Measurements from ENCODE around the gene WDR62. TPM values are rescaled to one million over a fixed set of nuclear protein-coding genes. Genes with fewer than 3 reads are reported as not detected.

WDR62 gene
- polyA plus RNA-seq, 3 donors from 2014 or later = 0.12 to 0.77 TPM; not detected in 1

GRCh38 chr19:36073121-36073876 is 18.6 kb downstream of the WDR62 start:
- Mint-ChIP-seq H3K27me3 (ENCODE audit: low read depth in 3 of 3) (peaks cover 0 to 6% (median 2%) of the 10 kb centered on the region in 3 donors), H3K4me1 (no peaks in the 10 kb centered on the region), H3K27ac (peak overlapping the region in 1 of 6 donors; percentile 65), H3K4me3 (no peak overlapping the region), H3K36me3 (peaks cover 0 to 3% (median 0%) of the 10 kb centered on the region in 3 donors), H3K9me3 (no peaks in the 10 kb centered on the region)
- DNase-seq = no peak

- H3K36me3 Mint-ChIP-seq = peaks cover 0 to 3% (median 0%) of the 10 kb centered on the region in 3 donors
- H3K27ac Mint-ChIP-seq = peak overlapping the region in 2 of 6 donors; percentile 61 to 69
- H3K4me3 Mint-ChIP-seq = no peak overlapping the region
- no peaks in the 10 kb centered on the region for H3K4me1 Mint-ChIP-seq
- no peaks in the 10 kb centered on the region for H3K9me3 Mint-ChIP-seq
- H3K27me3 Mint-ChIP-seq (ENCODE audit: low read depth in 3 of 3) = peaks cover 0 to 4% (median 2%) of the 10 kb centered on the region in 3 donors
- DNase-seq = no peak
Observed at GRCh38 chr19:36079389-36079945, 24.8 kb downstream of the WDR62 start.

- H3K9me3 Mint-ChIP-seq = no peaks in the 10 kb centered on the region
- no peak for DNase-seq
- peaks cover 0 to 3% (median 0%) of the 10 kb centered on the region in 3 donors for H3K36me3 Mint-ChIP-seq
- H3K4me1 Mint-ChIP-seq = no peaks in the 10 kb centered on the region
- no peak overlapping the region for H3K27ac Mint-ChIP-seq
- no peak overlapping the region for H3K4me3 Mint-ChIP-seq
- peaks cover 0 to 4% (median 2%) of the 10 kb centered on the region in 3 donors for H3K27me3 Mint-ChIP-seq (ENCODE audit: low read depth in 3 of 3)
Observed at GRCh38 chr19:36081385-36081784, 26.7 kb downstream of the WDR62 start.

GRCh38 chr19:36081894-36082293 is 27.2 kb downstream of the WDR62 start:
- Mint-ChIP-seq H3K4me1 (no peaks in the 10 kb centered on the region), H3K27me3 (ENCODE audit: low read depth in 3 of 3) (peaks cover 0 to 4% (median 2%) of the 10 kb centered on the region in 3 donors), H3K27ac (no peak overlapping the region), H3K36me3 (peaks cover 0 to 3% (median 0%) of the 10 kb centered on the region in 3 donors), H3K9me3 (no peaks in the 10 kb centered on the region), H3K4me3 (no peak overlapping the region)
- DNase-seq = no peak

GRCh38 chr19:36082916-36083315 is 28.2 kb downstream of the WDR62 start:
- no peak for DNase-seq
- Mint-ChIP-seq H3K9me3 (no peaks in the 10 kb centered on the region), H3K27me3 (ENCODE audit: low read depth in 3 of 3) (peaks cover 0 to 4% (median 2%) of the 10 kb centered on the region in 3 donors), H3K36me3 (peaks cover 0 to 3% (median 0%) of the 10 kb centered on the region in 3 donors), H3K27ac (no peak overlapping the region), H3K4me1 (no peaks in the 10 kb centered on the region), H3K4me3 (no peak overlapping the region)

- no peaks in the 10 kb centered on the region for H3K9me3 Mint-ChIP-seq
- peaks cover 0 to 4% (median 0%) of the 10 kb centered on the region in 3 donors for H3K27me3 Mint-ChIP-seq (ENCODE audit: low read depth in 3 of 3)
- peaks cover 0 to 3% (median 3%) of the 10 kb centered on the region in 3 donors for H3K36me3 Mint-ChIP-seq
- H3K4me3 Mint-ChIP-seq = no peak overlapping the region
- no peak for DNase-seq
- no peaks in the 10 kb centered on the region for H3K4me1 Mint-ChIP-seq
- no peak overlapping the region for H3K27ac Mint-ChIP-seq
Observed at GRCh38 chr19:36084231-36085009, 29.7 kb downstream of the WDR62 start.

- no peak for DNase-seq
- no peak overlapping the region for H3K4me3 Mint-ChIP-seq
- no peaks in the 10 kb centered on the region for H3K9me3 Mint-ChIP-seq
- no peaks in the 10 kb centered on the region for H3K4me1 Mint-ChIP-seq
- H3K27me3 Mint-ChIP-seq (ENCODE audit: low read depth in 3 of 3) = no peaks in the 10 kb centered on the region
- H3K36me3 Mint-ChIP-seq = peaks cover 0 to 9% (median 3%) of the 10 kb centered on the region in 3 donors
- no peak overlapping the region for H3K27ac Mint-ChIP-seq
Observed at GRCh38 chr19:36086326-36086725, 31.6 kb downstream of the WDR62 start.

- no peak overlapping the region for H3K27ac Mint-ChIP-seq
- peaks cover 0 to 6% (median 3%) of the 10 kb centered on the region in 3 donors for H3K36me3 Mint-ChIP-seq
- no peaks in the 10 kb centered on the region for H3K4me1 Mint-ChIP-seq
- no peaks in the 10 kb centered on the region for H3K9me3 Mint-ChIP-seq
- H3K27me3 Mint-ChIP-seq (ENCODE audit: low read depth in 3 of 3) = peaks cover 0 to 2% (median 0%) of the 10 kb centered on the region in 3 donors
- no peak for DNase-seq
- no peak overlapping the region for H3K4me3 Mint-ChIP-seq
Observed at GRCh38 chr19:36089847-36090246, 35.1 kb downstream of the WDR62 start.

- Mint-ChIP-seq H3K9me3 (no peaks in the 10 kb centered on the region), H3K27me3 (ENCODE audit: low read depth in 3 of 3) (peaks cover 0 to 2% (median 0%) of the 10 kb centered on the region in 3 donors), H3K36me3 (peaks cover 0 to 6% (median 3%) of the 10 kb centered on the region in 3 donors), H3K4me3 (no peak overlapping the region), H3K4me1 (no peaks in the 10 kb centered on the region), H3K27ac (peak overlapping the region in 1 of 6 donors; percentile 40)
- DNase-seq = no peak
Observed at GRCh38 chr19:36090910-36091695, 36.4 kb downstream of the WDR62 start.

GRCh38 chr19:36092566-36092965 is 37.9 kb downstream of the WDR62 start:
- DNase-seq = no peak

GRCh38 chr19:36093146-36093662 is 38.5 kb downstream of the WDR62 start:
- Mint-ChIP-seq H3K27me3 (ENCODE audit: low read depth in 3 of 3) (peaks cover 0 to 2% (median 2%) of the 10 kb centered on the region in 3 donors), H3K9me3 (no peaks in the 10 kb centered on the region), H3K27ac (peak overlapping the region in 1 of 6 donors; percentile 22), H3K4me3 (no peak overlapping the region), H3K4me1 (no peaks in the 10 kb centered on the region), H3K36me3 (peaks cover 0 to 8% (median 6%) of the 10 kb centered on the region in 3 donors)
- no peak for DNase-seq

More at GRCh38 chr19:36092566-36092965, 37.9 kb downstream of the WDR62 start:
- Mint-ChIP-seq H3K27ac (no peak overlapping the region), H3K36me3 (peaks cover 0 to 8% (median 6%) of the 10 kb centered on the region in 3 donors), H3K4me3 (no peak overlapping the region), H3K27me3 (ENCODE audit: low read depth in 3 of 3) (peaks cover 0 to 2% (median 2%) of the 10 kb centered on the region in 3 donors), H3K4me1 (no peaks in the 10 kb centered on the region), H3K9me3 (no peaks in the 10 kb centered on the region)

- Mint-ChIP-seq H3K27me3 (ENCODE audit: low read depth in 3 of 3) (peaks cover 0 to 3% (median 2%) of the 10 kb centered on the region in 3 donors), H3K4me1 (no peaks in the 10 kb centered on the region), H3K9me3 (no peaks in the 10 kb centered on the region), H3K4me3 (no peak overlapping the region), H3K27ac (peak overlapping the region in 2 of 6 donors; percentile 7 to 22), H3K36me3 (peaks cover 0 to 10% (median 6%) of the 10 kb centered on the region in 3 donors)
- no peak for DNase-seq
Observed at GRCh38 chr19:36093687-36094086, 39.0 kb downstream of the WDR62 start.

GRCh38 chr19:36097036-36097435 is 42.3 kb downstream of the WDR62 start:
- peaks cover 0 to 5% (median 4%) of the 10 kb centered on the region in 3 donors for H3K36me3 Mint-ChIP-seq
- no peak overlapping the region for H3K27ac Mint-ChIP-seq
- H3K4me1 Mint-ChIP-seq = no peaks in the 10 kb centered on the region
- H3K9me3 Mint-ChIP-seq = no peaks in the 10 kb centered on the region
- no peak for DNase-seq
- peaks cover 0 to 3% (median 2%) of the 10 kb centered on the region in 3 donors for H3K27me3 Mint-ChIP-seq (ENCODE audit: low read depth in 3 of 3)
- no peak overlapping the region for H3K4me3 Mint-ChIP-seq
